Loucy (cell line): ENCODE results near the gene PCSK5.

Experiments used
- H2AFZ ChIP-seq: fragments of 200-600 bp; sonication (generic); 2 replicates; pipeline ENCODE4 v1.6.0; 2016; ENCODE audit warnings: antibody characterized with exemption, mild to moderate bottlenecking, low read length, moderate library complexity
- H3F3A ChIP-seq: fragments of 200-600 bp; 2 replicates; pipeline ENCODE4 v1.6.0; 2016; ENCODE audit warnings: antibody characterized with exemption, low read depth, mild to moderate bottlenecking
- H3K27me3 ChIP-seq: fragments of 200-600 bp; sonication (generic); 2 replicates; pipeline ENCODE4 v1.6.1; 2014; ENCODE audit warnings: low read length, mild to moderate bottlenecking; ENCODE audit not compliant: insufficient read depth, poor library complexity, severe bottlenecking
- H3K36me3 ChIP-seq: fragments of 200-600 bp; sonication (generic); 2 replicates; pipeline ENCODE4 v1.6.1; 2016; ENCODE audit warnings: low read length; ENCODE audit not compliant: insufficient read depth
- H3K4me1 ChIP-seq: fragments of 200-600 bp; sonication (generic); 2 replicates; pipeline ENCODE4 v1.5.1; 2014; ENCODE audit warnings: low read length, mild to moderate bottlenecking; ENCODE audit not compliant: insufficient read depth, poor library complexity, severe bottlenecking
- H3K4me2 ChIP-seq: fragments of 200-600 bp; sonication (generic); 2 replicates; pipeline ENCODE4 v1.6.0; 2014; ENCODE audit warnings: antibody characterized with exemption, low read length, low read depth, mild to moderate bottlenecking; ENCODE audit not compliant: poor library complexity, severe bottlenecking
- H3K4me3 ChIP-seq: fragments of 200-600 bp; sonication (generic); 2 replicates; pipeline ENCODE4 v1.5.1; 2014; ENCODE audit warnings: low read length, mild to moderate bottlenecking, mixed read lengths; ENCODE audit not compliant: poor library complexity, severe bottlenecking
- H3K79me2 ChIP-seq: fragments of 200-600 bp; sonication (generic); 2 replicates; pipeline ENCODE4 v1.6.1; 2014; ENCODE audit warnings: low read length; ENCODE audit not compliant: insufficient read depth
- H3K9ac ChIP-seq: fragments of 200-600 bp; sonication (generic); 2 replicates; pipeline ENCODE4 v1.6.0; 2014; ENCODE audit warnings: mild to moderate bottlenecking, low read depth, low read length, moderate library complexity; ENCODE audit not compliant: poor library complexity, severe bottlenecking
- H3K9me2 ChIP-seq: fragments of 200-600 bp; sonication (generic); replicated peaks from 2 replicates; pipeline ENCODE4 v1.6.1; 2016; ENCODE audit warnings: low read depth, low read length, mixed read lengths
- H3K9me3 ChIP-seq: fragments of 200-600 bp; sonication (generic); 2 replicates; pipeline ENCODE4 v1.6.1; 2014; ENCODE audit warnings: mild to moderate bottlenecking, antibody characterized with exemption, low read length, low read depth; ENCODE audit not compliant: insufficient read depth
- H4K20me1 ChIP-seq: fragments of 200-600 bp; sonication (generic); 2 replicates; pipeline ENCODE4 v1.6.0; 2014; ENCODE audit warnings: antibody characterized with exemption, low read length, mild to moderate bottlenecking; ENCODE audit not compliant: insufficient read depth, poor library complexity, severe bottlenecking
- CTCF ChIP-seq: fragments of 200-600 bp; sonication (generic); conservative IDR thresholded peaks from 2 replicates; pipeline ENCODE4 v1.5.1; 2014; ENCODE audit warnings: mild to moderate bottlenecking, antibody characterized with exemption, low read length
- EZH2phosphoT487 ChIP-seq: fragments of 200-600 bp; IDR thresholded peaks from 2 replicates; pipeline ENCODE4 v1.6.1; 2018; ENCODE audit warnings: antibody characterized with exemption, mild to moderate bottlenecking, moderate library complexity, borderline replicate concordance

PCSK5 gene

GRCh38 chr9:75985515-75985914, 95.0 kb downstream of the PCSK5 start:
- Histone ChIP-seq H4K20me1 (no peaks in the 10 kb centered on the region), H3K4me1 (no peaks in the 10 kb centered on the region), H3K36me3 (no peaks in the 10 kb centered on the region), H3F3A (no peaks in the 10 kb centered on the region), H3K9me2 (no peaks in the 10 kb centered on the region), H3K4me3 (no peak overlapping the region), H3K9me3 (no peaks in the 10 kb centered on the region), H3K4me2 (no peak overlapping the region), H3K79me2 (no peaks in the 10 kb centered on the region), H3K9ac (no peak overlapping the region), H3K27me3 (no peaks in the 10 kb centered on the region), H2AFZ (no peak overlapping the region)
- TF ChIP-seq EZH2phosphoT487, result no peak
- no peak for TF ChIP-seq CTCF

GRCh38 chr9:75988663-75989062, 98.2 kb downstream of the PCSK5 start:
- Histone ChIP-seq H4K20me1 (no peaks in the 10 kb centered on the region), H3K79me2 (no peaks in the 10 kb centered on the region), H3K9me2 (no peaks in the 10 kb centered on the region), H3K9ac (no peak overlapping the region), H3K9me3 (no peaks in the 10 kb centered on the region), H3K27me3 (no peaks in the 10 kb centered on the region), H2AFZ (no peak overlapping the region), H3K36me3 (no peaks in the 10 kb centered on the region), H3K4me2 (no peak overlapping the region), H3F3A (no peaks in the 10 kb centered on the region), H3K4me1 (no peaks in the 10 kb centered on the region), H3K4me3 (no peak overlapping the region)
- no peak for TF ChIP-seq CTCF
- TF ChIP-seq EZH2phosphoT487, result no peak

- TF ChIP-seq EZH2phosphoT487 (no peak), CTCF (no peak)
- Histone ChIP-seq H3K9me3 (no peaks in the 10 kb centered on the region), H4K20me1 (no peaks in the 10 kb centered on the region), H3K9me2 (no peaks in the 10 kb centered on the region), H3K9ac (no peak overlapping the region), H3K79me2 (no peaks in the 10 kb centered on the region), H3F3A (no peaks in the 10 kb centered on the region), H2AFZ (no peak overlapping the region), H3K4me1 (no peaks in the 10 kb centered on the region), H3K36me3 (no peaks in the 10 kb centered on the region), H3K4me2 (no peak overlapping the region), H3K4me3 (no peak overlapping the region), H3K27me3 (no peaks in the 10 kb centered on the region)
Observed at GRCh38 chr9:75990156-75990555, 99.7 kb downstream of the PCSK5 start.
